ENCODE measurements around the gene KLK11. TPM values are rescaled to one million over a fixed set of nuclear protein-coding genes. Genes with fewer than 3 reads are reported as not detected.
"Not testable (repeated sequence)": the region's sequence is repeated elsewhere in the genome, so short reads cannot be mapped to it uniquely, and the experiment has no call there.

KLK11 gene
- total RNA-seq, 1 donor from 2014 or later = not detected

DNA sequence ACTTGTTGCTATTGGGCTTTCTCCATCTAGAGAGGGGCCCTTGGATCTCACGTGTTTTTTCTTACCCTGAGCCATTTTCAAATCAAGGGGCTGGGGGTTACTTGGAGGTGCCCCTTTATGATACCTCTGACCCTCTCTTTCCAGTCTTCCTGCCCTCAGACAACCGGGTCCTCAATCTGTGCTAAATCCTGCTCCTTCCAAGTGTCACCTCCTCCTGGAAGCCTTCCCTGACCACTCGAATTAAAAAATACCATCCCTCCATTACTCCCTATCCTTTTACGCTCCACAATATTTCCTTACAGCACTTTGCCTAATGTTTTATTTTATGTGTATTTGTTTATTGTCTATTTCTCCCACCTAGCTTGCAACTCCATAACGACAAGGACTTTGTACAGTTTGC lies 28.4 kb downstream of the KLK11 start:
- Mint-ChIP-seq H3K36me3 (no peaks in the 10 kb centered on the region), H3K9me3 (no peaks in the 10 kb centered on the region), H3K4me3 (no peak overlapping the region), H3K4me1 (peaks cover 17% of the 10 kb centered on the region), H3K27me3 (ENCODE audit: insufficient read depth, low read depth) (peaks cover 8% of the 10 kb centered on the region), H3K27ac (no peak overlapping the region)
- no peak overlapping the region for H3K4me3 ChIP-seq
- H2AFZ ChIP-seq (replicated peaks) = no peak overlapping the region
- DNase-seq (ENCODE audit: low spot score) = no peak
- no peaks in the 10 kb centered on the region for H4K20me1 ChIP-seq (ENCODE audit: low read depth)
- H3K36me3 ChIP-seq = no peaks in the 10 kb centered on the region
- peaks cover 3% of the 10 kb centered on the region for H3K27me3 ChIP-seq
- no peaks in the 10 kb centered on the region for H3K79me2 ChIP-seq (ENCODE audit: low read depth)
- H3K4me1 ChIP-seq = peaks cover 11% of the 10 kb centered on the region
- H3K9me3 ChIP-seq (ENCODE audit: low read depth) = no peaks in the 10 kb centered on the region
- H3K9ac ChIP-seq = no peak overlapping the region
- no peak overlapping the region for H3K27ac ChIP-seq
- no peak overlapping the region for H3K4me2 ChIP-seq
- H3F3A ChIP-seq (ENCODE audit: low read depth) = no peaks in the 10 kb centered on the region
- TF ChIP-seq EZH2phosphoT487 (IDR thresholded peaks at IDR 0.05) (no peak), EZH2 (IDR thresholded peaks at IDR 0.05) (no peak)
- TF ChIP-seq, protein P1, sequence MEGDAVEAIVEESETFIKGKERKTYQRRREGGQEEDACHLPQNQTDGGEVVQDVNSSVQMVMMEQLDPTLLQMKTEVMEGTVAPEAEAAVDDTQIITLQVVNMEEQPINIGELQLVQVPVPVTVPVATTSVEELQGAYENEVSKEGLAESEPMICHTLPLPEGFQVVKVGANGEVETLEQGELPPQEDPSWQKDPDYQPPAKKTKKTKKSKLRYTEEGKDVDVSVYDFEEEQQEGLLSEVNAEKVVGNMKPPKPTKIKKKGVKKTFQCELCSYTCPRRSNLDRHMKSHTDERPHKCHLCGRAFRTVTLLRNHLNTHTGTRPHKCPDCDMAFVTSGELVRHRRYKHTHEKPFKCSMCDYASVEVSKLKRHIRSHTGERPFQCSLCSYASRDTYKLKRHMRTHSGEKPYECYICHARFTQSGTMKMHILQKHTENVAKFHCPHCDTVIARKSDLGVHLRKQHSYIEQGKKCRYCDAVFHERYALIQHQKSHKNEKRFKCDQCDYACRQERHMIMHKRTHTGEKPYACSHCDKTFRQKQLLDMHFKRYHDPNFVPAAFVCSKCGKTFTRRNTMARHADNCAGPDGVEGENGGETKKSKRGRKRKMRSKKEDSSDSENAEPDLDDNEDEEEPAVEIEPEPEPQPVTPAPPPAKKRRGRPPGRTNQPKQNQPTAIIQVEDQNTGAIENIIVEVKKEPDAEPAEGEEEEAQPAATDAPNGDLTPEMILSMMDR (IDR thresholded peaks at IDR 0.05) = no peak

DNA sequence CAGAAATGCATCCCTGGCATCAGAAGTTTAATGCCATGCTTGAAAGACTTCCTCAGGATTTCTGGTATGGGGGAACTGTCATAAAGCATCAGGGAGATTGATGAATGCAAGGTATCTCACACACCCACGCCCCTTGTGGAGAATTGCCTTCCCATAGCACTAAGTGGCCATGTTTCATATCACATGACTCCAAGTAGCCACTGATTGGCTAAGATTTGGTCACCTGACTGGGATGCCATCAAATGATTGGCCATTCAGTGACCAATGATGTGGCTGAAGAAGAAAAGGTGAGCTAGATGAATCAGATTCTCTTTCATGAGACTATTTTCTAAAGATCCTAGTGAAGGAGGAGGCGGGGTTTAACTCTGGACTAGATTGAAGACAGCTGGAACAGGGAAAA lies 32.3 kb downstream of the KLK11 start:
- Histone ChIP-seq H3K9me3 (ENCODE audit: low read depth) (no peaks in the 10 kb centered on the region), H3K4me3 (no peak overlapping the region), H2AFZ (replicated peaks) (no peak overlapping the region), H3K27ac (no peak overlapping the region), H4K20me1 (ENCODE audit: low read depth) (no peaks in the 10 kb centered on the region), H3F3A (ENCODE audit: low read depth) (no peaks in the 10 kb centered on the region), H3K4me2 (no peak overlapping the region), H3K36me3 (no peaks in the 10 kb centered on the region), H3K4me1 (no peaks in the 10 kb centered on the region), H3K27me3 (peaks cover 12% of the 10 kb centered on the region), H3K9ac (no peak overlapping the region), H3K79me2 (ENCODE audit: low read depth) (no peaks in the 10 kb centered on the region)
- Mint-ChIP-seq H3K4me3 (no peak overlapping the region), H3K36me3 (no peaks in the 10 kb centered on the region), H3K9me3 (no peaks in the 10 kb centered on the region), H3K27me3 (ENCODE audit: insufficient read depth, low read depth) (peaks cover 6% of the 10 kb centered on the region), H3K4me1 (no peaks in the 10 kb centered on the region), H3K27ac (no peak overlapping the region)
- no peak for DNase-seq (ENCODE audit: low spot score)
- TF ChIP-seq EZH2 (IDR thresholded peaks at IDR 0.05) (no peak), EZH2phosphoT487 (IDR thresholded peaks at IDR 0.05) (no peak)
- TF ChIP-seq, protein P1 (IDR thresholded peaks at IDR 0.05) = no peak

DNA sequence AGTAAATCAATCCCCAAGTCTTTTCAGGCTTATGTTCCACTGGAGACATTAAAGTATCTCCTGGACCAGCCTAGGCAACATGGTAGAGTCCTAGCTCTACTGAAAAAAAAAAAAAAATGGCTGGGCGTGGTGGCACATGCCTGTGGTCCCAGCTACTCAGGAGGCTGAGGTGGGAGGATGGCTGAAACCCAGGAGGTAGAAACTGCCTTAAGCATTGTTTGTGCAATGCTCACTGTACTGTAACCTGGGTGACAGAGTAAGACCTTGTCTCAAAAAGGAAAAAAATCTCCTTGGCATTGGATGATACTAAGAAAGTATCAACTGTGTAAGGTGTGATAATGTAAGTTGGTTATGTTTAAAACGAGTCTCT lies 33.8 kb downstream of the KLK11 start:
- no peak for DNase-seq (ENCODE audit: low spot score)
- Histone ChIP-seq H3K4me2 (no peak overlapping the region), H2AFZ (replicated peaks) (no peak overlapping the region)

DNA sequence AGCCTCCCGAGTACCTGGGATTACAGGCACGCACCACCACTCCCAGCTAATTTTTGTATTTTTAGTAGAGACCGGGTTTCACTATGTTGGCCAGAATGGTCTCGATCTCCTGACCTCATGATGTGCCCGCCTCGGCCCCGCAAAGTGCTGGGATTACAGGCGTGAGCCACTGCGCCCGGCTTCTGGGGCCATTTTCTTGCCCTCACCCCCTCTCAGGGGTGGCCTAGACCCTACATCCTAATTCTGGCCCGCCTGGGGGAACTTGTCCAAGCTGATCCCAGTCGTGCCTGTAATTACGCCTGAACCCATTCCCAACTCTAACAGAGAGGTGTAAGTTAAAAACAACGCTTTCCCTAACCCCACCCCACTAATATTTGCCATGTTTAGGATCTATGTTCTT lies 42.0 kb downstream of the KLK11 start:
- not testable (repeated sequence) for H4K20me1 ChIP-seq (ENCODE audit: low read depth); H3F3A ChIP-seq (ENCODE audit: low read depth); H3K36me3 Mint-ChIP-seq; H2AFZ ChIP-seq (replicated peaks); H3K36me3 ChIP-seq; H3K4me1 ChIP-seq; H3K27ac Mint-ChIP-seq; H3K27ac ChIP-seq; H3K4me2 ChIP-seq; H3K4me3 ChIP-seq; H3K9me3 Mint-ChIP-seq; H3K9ac ChIP-seq; H3K9me3 ChIP-seq (ENCODE audit: low read depth); H3K4me3 Mint-ChIP-seq; DNase-seq (ENCODE audit: low spot score); H3K79me2 ChIP-seq (ENCODE audit: low read depth); H3K4me1 Mint-ChIP-seq
- peaks cover 15% of the 10 kb centered on the region for H3K27me3 Mint-ChIP-seq (ENCODE audit: insufficient read depth, low read depth)
- peaks cover 66% of the 10 kb centered on the region for H3K27me3 ChIP-seq

More for the DNA sequence above, 33.8 kb downstream of the KLK11 start:
- H3K9ac ChIP-seq = no peak overlapping the region
- no peak overlapping the region for H3K4me3 Mint-ChIP-seq
- no peaks in the 10 kb centered on the region for H3K36me3 Mint-ChIP-seq
- H3K79me2 ChIP-seq (ENCODE audit: low read depth) = no peaks in the 10 kb centered on the region
- no peaks in the 10 kb centered on the region for H3K9me3 Mint-ChIP-seq
- H3K27ac ChIP-seq = no peak overlapping the region
- H3K9me3 ChIP-seq (ENCODE audit: low read depth) = no peaks in the 10 kb centered on the region
- H3K4me1 Mint-ChIP-seq = no peaks in the 10 kb centered on the region
- H3K4me1 ChIP-seq = no peaks in the 10 kb centered on the region
- H3K27me3 ChIP-seq = peaks cover 27% of the 10 kb centered on the region
- TF ChIP-seq, protein P1 (IDR thresholded peaks at IDR 0.05) = no peak
- TF ChIP-seq EZH2phosphoT487 (IDR thresholded peaks at IDR 0.05) = no peak
- H3K36me3 ChIP-seq = no peaks in the 10 kb centered on the region
- H3F3A ChIP-seq (ENCODE audit: low read depth) = no peaks in the 10 kb centered on the region
- H3K27me3 Mint-ChIP-seq (ENCODE audit: insufficient read depth, low read depth) = peaks cover 5% of the 10 kb centered on the region
- H4K20me1 ChIP-seq (ENCODE audit: low read depth) = no peaks in the 10 kb centered on the region
- H3K4me3 ChIP-seq = no peak overlapping the region
- no peak overlapping the region for H3K27ac Mint-ChIP-seq
